ENCODE data around the gene DIP2A. TPM values are rescaled to one million over a fixed set of nuclear protein-coding genes. Genes with fewer than 3 reads are reported as not detected.

The DIP2A gene
- total and polyA plus RNA-seq, 2 of the 8 experiments (the other 6 are each of a cell fraction or from before 2014, with no cell fraction given) = 16.0 to 27.1 TPM

DNA sequence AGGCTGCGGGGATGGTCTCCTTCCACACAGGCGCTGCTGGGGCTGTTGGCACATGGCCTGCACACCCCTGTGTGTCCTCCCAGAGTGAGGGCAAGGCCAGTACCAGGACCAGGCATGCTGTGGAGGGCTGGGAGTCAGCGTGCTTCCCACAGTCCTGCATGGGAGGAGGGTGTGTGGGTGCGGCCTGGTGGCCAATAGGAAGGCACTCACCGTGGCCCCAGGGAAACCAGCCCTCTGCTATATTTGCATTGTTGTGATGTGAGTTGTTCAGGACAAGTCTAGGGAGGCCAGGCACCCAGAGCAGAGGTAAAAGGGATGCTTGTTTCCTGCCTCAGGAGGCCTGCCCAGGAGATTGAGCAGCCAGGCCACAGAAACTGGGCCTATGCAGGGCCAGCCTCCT is 86.7 kb downstream of the DIP2A start:
- Histone ChIP-seq H2AK5ac (ENCODE audit: low read depth, low read length) (no peak overlapping the region), H4K20me1 (replicated peaks in 1 of 2; ENCODE audit: control insufficient read depth in 1 of 2, insufficient read depth in 2 of 2, low read length in 2 of 2) (peaks cover 0 to 4% of the 10 kb centered on the region in 2 experiments), H2BK20ac (ENCODE audit: low read length) (no peak overlapping the region), H2BK120ac (replicated peaks; ENCODE audit: low read depth, low read length) (no peak overlapping the region), H3K79me1 (ENCODE audit: low read depth, low read length) (no peaks in the 10 kb centered on the region), H2BK12ac (ENCODE audit: low read depth, low read length) (no peak overlapping the region), H3K4me3 (ENCODE audit: extremely low read depth in 1 of 4, insufficient read depth in 2 of 4, low read depth in 3 of 4, low read length in 4 of 4) (no peak overlapping the region), H4K91ac (replicated peaks; ENCODE audit: insufficient read length, low read length) (no peak overlapping the region), H2AFZ (ENCODE audit: low read length) (no peak overlapping the region), H3K18ac (ENCODE audit: extremely low read depth, low read length) (no peak overlapping the region), H3K4me2 (ENCODE audit: insufficient read depth in 1 of 2, low read depth in 2 of 2, low read length in 2 of 2) (no peak overlapping the region), H4K8ac (ENCODE audit: extremely low read depth, insufficient read depth, low read length) (no peak overlapping the region), H3K4me1 (replicated peaks in 1 of 4; ENCODE audit: control insufficient read depth in 3 of 4, insufficient read depth in 4 of 4, low read length in 3 of 4) (no peaks in the 10 kb centered on the region), H3K9ac (replicated peaks in 1 of 4; ENCODE audit: extremely low read depth in 1 of 4, low read depth in 3 of 4, low read length in 3 of 4) (no peak overlapping the region), H3K79me2 (ENCODE audit: control insufficient read depth in 1 of 2, insufficient read depth in 2 of 2, low read length in 2 of 2) (no peaks in the 10 kb centered on the region), H3K9me3 (ENCODE audit: insufficient read depth in 2 of 2, low read depth in 1 of 2, low read length in 1 of 2) (no peaks in the 10 kb centered on the region), H3K4ac (replicated peaks; ENCODE audit: insufficient read length, low read depth, low read length) (no peak overlapping the region), H3K23ac (ENCODE audit: insufficient read length) (no peak overlapping the region), H2BK15ac (ENCODE audit: low read length) (no peak overlapping the region), H2BK5ac (ENCODE audit: low read depth, low read length) (no peak overlapping the region; the same call in 1 of the 2 replicates), H3K14ac (ENCODE audit: insufficient read length) (no peak overlapping the region), H3K23me2 (ENCODE audit: low read depth, low read length) (no peaks in the 10 kb centered on the region; the same call in 1 of the 2 replicates), H3K27me3 (replicated peaks in 1 of 4; ENCODE audit: control insufficient read depth in 3 of 4, extremely low read depth in 1 of 4, insufficient read depth in 3 of 4, low read length in 3 of 4) (no peaks in the 10 kb centered on the region), H3K27ac (ENCODE audit: low read depth, low read length) (no peak overlapping the region), H3K56ac (replicated peaks; ENCODE audit: insufficient read length, low read depth, low read length) (no peak overlapping the region), H4K5ac (ENCODE audit: insufficient read length, low read depth, low read length) (no peak overlapping the region), H3K36me3 (ENCODE audit: control insufficient read depth in 2 of 4, insufficient read depth in 4 of 4, low read length in 3 of 4) (peaks cover 4 to 22% (median 17%) of the 10 kb centered on the region in 4 experiments; a peak in 7 of 8 replicates)
- ChIA-PET POLR2A (ENCODE audit: partially characterized antibody) (no interaction called here), CTCF (ENCODE audit: partially characterized antibody) (no interaction called here)
- no peak for FAIRE-seq
- no peak for TF ChIP-seq POLR2AphosphoS5 (IDR thresholded peaks at IDR 0.05; ENCODE audit: low read depth, low read length)
- TF ChIP-seq SRF (IDR thresholded peaks at IDR 0.05; ENCODE audit: low read depth, low read length) = no peak
- no peak for TF ChIP-seq NRF1 (IDR thresholded peaks at IDR 0.05; ENCODE audit: low read depth, low read length)
- TF ChIP-seq SP4 (IDR thresholded peaks at IDR 0.05; ENCODE audit: low read length) = no peak
- TF ChIP-seq BRCA1 (IDR thresholded peaks at IDR 0.05; ENCODE audit: low read depth, low read length) = no peak
- no peak for TF ChIP-seq HDAC2 (IDR thresholded peaks at IDR 0.05; ENCODE audit: borderline replicate concordance in 1 of 2, low read depth in 2 of 2, low read length in 2 of 2)
- no peak for TF ChIP-seq KDM4A (IDR thresholded peaks at IDR 0.05; ENCODE audit: low read depth, low read length, severe bottlenecking)
- no peak for TF ChIP-seq CHD1 (IDR thresholded peaks at IDR 0.05; ENCODE audit: low read depth, low read length)
- no peak for TF ChIP-seq RNF2 (IDR thresholded peaks at IDR 0.05; ENCODE audit: borderline replicate concordance, low read depth, low read length, missing control alignments, poor library complexity, severe bottlenecking)
- DNase-seq (ENCODE audit: low read depth in 1 of 2, low spot score in 2 of 2) = no peak
- WGBS, 2 experiments (ENCODE audit: extremely low coverage in 1 of 2, insufficient coverage in 1 of 2, insufficient read length in 1 of 2, insufficient replicate concordance in 2 of 2, low coverage in 1 of 2, low lambda C conversion rate in 2 of 2, missing lambda C conversion rate in 1 of 2) = 91% methylated on average over 5 of the region's 5 CpGs; no CpG with 5 or more reads in 1 of the 2 experiments
